NCI-H446 (cell line): ENCODE data around the gene PER2.

Experiments
- DNase-seq, 2 experiments: peaks; one replicate each; lab custom pipeline; 2025; lab: John Stamatoyannopoulos, UW

The PER2 gene

GRCh38 chr2:238308177-238308576 lies 19.8 kb upstream of the PER2 start:
- no peak for DNase-seq

GRCh38 chr2:238306672-238306998 lies 18.2 kb upstream of the PER2 start:
- DNase-seq = no peak

- no peak for DNase-seq
These were observed 17.7 kb upstream of the PER2 start for GRCh38 chr2:238305965-238306671.

GRCh38 chr2:238305092-238305862 lies 16.9 kb upstream of the PER2 start:
- no peak for DNase-seq

GRCh38 chr2:238304116-238304515 lies 15.7 kb upstream of the PER2 start:
- no peak for DNase-seq

- no peak for DNase-seq
These were observed 14.3 kb upstream of the PER2 start for GRCh38 chr2:238302751-238303150.

- no peak for DNase-seq
These were observed 13.7 kb upstream of the PER2 start for GRCh38 chr2:238302087-238302486.

- peak; percentile 37 to 58 for DNase-seq
These were observed 11.4 kb upstream of the PER2 start for GRCh38 chr2:238299803-238300202.

GRCh38 chr2:238296638-238297457 lies 8.4 kb upstream of the PER2 start:
- no peak for DNase-seq

GRCh38 chr2:238295144-238296112 lies 7.0 kb upstream of the PER2 start:
- no peak for DNase-seq

- DNase-seq = no peak
These were observed 6.2 kb upstream of the PER2 start for GRCh38 chr2:238294393-238295143.

GRCh38 chr2:238294046-238294392 lies 5.6 kb upstream of the PER2 start:
- DNase-seq = no peak

GRCh38 chr2:238291550-238292281 lies 3.3 kb upstream of the PER2 start:
- no peak for DNase-seq

GRCh38 chr2:238290715-238291549 lies 2.5 kb upstream of the PER2 start:
- peak; percentile 26 to 68 for DNase-seq

GRCh38 chr2:238290091-238290509 lies 1.7 kb upstream of the PER2 start:
- DNase-seq = no peak

GRCh38 chr2:238289574-238289973 lies 1.2 kb upstream of the PER2 start:
- DNase-seq = no peak

GRCh38 chr2:238288650-238289573 lies 502 bp upstream of the PER2 start:
- peak; percentile 91 to 98 for DNase-seq
